Epithelial cell of esophagus (primary cell): ENCODE measurements around the gene RPL19.
"Not testable (repeated sequence)": the region's sequence is repeated elsewhere in the genome, so short reads cannot be mapped to it uniquely, and the experiment has no call there.

Experiments
- DNase-seq: peaks from one replicate; pipeline ENCODE4 v3.0.0; 2010; ENCODE audit warnings: low read depth
- H3K4me3 ChIP-seq: 2 replicates; pipeline ENCODE4 v1.5.1; 2011; ENCODE audit warnings: mild to moderate bottlenecking, low read length, control low read depth
- TF ChIP-seq, protein P1 (sequence below): IDR thresholded peaks from 2 replicates; pipeline ENCODE4 v1.5.1; 2011; ENCODE audit warnings: low read depth, mild to moderate bottlenecking, low read length, control low read depth, inconsistent platforms; ENCODE audit not compliant: insufficient read depth; ENCODE audit errors: missing control alignments

Gene RPL19

DNA sequence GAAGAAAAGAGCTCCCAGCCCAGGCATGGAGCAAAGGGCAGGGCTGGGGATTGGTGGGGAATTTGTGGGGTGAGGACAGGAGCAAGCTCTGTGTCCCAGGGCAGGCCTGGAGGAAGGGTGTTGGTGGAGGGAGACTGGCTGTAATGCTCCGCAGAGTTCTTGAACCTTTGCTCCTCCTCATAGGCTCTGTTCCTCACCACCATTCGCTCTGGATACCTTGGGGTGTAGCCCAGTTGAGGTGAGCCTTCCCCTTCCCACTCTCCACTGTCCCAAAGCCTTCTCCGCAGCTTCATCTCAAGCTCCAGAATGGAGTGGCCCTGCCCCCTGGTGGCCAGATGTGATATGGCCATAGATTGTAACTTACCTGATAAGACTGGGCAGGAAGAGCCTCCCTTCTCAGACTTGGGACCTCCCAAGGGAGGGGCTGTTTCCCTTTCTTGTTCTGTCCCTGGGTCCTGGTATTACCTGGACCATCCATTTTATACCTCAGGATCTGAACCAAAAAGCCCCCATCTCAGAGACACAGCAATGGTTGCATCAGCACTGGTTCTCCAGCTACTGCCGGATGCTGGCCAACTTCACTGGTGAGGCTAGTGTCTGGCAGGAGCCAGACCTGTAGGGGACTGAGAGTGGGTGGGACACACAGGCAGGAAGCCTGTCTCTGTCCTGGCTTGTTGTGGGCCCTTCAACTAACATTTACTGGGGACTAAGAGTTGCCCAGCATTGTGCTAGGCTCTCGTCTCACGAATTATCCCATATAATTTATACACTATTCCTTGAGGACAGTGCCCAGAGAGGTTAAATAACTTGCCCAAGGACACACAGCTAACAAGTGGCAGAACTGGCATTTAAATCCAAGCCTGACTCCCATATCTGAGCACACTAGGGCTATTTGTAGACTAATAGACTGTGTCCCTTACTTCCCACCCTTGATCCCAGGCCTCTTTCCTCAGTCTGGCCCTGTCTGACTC is 44.8 kb downstream of the RPL19 start:
- no peak overlapping the region for H3K4me3 ChIP-seq
- DNase-seq = peak; percentile 87
- TF ChIP-seq, protein P1, sequence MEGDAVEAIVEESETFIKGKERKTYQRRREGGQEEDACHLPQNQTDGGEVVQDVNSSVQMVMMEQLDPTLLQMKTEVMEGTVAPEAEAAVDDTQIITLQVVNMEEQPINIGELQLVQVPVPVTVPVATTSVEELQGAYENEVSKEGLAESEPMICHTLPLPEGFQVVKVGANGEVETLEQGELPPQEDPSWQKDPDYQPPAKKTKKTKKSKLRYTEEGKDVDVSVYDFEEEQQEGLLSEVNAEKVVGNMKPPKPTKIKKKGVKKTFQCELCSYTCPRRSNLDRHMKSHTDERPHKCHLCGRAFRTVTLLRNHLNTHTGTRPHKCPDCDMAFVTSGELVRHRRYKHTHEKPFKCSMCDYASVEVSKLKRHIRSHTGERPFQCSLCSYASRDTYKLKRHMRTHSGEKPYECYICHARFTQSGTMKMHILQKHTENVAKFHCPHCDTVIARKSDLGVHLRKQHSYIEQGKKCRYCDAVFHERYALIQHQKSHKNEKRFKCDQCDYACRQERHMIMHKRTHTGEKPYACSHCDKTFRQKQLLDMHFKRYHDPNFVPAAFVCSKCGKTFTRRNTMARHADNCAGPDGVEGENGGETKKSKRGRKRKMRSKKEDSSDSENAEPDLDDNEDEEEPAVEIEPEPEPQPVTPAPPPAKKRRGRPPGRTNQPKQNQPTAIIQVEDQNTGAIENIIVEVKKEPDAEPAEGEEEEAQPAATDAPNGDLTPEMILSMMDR = peak; percentile 94

DNA sequence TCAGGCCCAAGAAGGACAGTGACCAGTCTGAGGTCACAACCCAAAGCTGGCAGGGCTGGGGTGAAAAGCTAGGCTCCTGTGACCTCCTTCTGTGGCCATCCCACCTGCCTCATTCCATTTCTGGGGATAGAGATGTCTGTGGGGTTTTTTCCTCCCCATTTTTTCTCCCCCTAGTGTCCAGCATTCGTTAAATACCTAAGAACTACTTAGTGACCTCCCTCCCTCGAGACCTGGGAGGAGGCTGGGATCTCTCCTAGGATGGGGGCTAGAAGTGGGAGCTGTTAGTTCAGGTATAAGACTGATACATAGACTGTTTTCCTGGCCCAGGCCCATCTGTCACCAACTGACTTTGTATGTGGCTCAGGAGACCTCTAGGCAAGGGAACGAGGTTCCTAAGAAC is 46.2 kb downstream of the RPL19 start:
- TF ChIP-seq, protein P1 = no peak
- DNase-seq = no peak
- no peak overlapping the region for H3K4me3 ChIP-seq

DNA sequence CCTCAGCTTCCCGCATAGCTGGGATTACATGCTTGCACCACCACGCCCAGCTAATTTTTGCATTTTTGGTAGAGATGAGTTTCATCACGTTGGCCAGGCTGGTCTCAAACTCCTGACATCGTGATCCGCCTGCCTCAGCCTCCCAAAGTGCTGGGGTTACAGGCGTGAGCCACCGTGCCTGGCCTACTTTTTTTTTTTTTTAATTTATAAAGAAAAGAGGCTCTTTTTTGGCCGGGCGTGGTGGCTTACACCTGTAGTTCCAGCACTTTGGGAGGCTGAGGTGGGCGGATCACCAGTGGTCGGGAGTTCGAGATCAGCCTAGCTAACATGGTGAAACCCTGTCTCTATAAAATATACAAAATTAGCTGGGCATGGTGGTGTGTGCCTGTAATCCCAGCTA is 50.0 kb downstream of the RPL19 start:
- DNase-seq = not testable (repeated sequence)

DNA sequence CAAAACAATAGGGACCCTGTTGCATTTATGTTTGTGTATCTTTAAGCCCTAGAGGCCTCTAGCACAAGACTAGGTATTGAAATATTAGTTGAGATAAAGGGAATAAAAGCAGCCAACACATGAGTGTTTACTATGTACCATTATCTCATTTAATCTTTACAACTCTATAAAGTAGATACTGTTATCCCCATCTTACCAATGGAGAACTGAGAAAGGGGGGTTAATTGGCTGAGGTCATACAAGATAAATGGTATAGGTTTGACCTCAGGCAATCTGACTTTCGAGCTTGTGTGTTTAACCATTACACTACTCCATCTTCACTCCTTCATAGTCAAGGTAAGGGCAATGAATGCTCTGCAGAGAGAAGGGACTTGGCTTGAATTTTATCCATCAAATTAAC is 51.9 kb downstream of the RPL19 start:
- TF ChIP-seq, protein P1 = no peak
- DNase-seq = no peak
- H3K4me3 ChIP-seq = no peak overlapping the region

More for the DNA sequence above, 50.0 kb downstream of the RPL19 start:
- not testable (repeated sequence) for H3K4me3 ChIP-seq

DNA sequence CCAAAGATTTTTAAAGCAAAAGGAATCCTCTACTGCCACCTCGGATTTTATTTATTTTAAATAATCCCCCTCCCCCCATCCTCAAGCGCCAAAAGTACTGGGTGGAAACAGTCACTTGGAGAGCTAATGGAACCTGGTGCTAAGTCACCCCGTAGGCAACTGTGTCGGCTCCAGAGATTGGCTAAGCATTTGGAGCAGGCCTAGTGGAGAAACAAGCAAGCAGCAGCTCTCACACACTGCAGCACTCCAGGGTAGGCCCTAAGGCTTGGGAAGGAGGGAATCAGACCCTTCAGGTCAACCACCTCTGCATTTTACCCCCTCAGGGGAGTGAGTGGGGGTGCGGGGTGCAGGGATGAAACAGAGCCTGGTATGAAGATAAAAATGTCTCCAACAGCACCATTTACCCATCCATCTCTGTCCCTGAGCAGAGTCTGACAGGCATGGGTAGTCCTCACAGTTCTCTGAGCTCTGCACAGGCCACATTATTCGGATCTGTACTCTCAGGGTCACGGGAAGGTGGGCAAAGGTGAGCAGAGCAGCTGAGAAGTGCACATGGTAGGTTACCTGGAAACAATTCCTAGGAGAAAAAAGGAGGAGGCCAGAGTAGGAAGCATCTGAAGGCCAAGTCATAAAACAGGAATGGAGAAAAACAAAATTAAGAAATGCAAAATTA is 52.8 kb downstream of the RPL19 start:
- TF ChIP-seq, protein P1 = no peak
- no peak overlapping the region for H3K4me3 ChIP-seq
- DNase-seq = no peak
